Measurements from ENCODE around the gene SNHG17.
"Not testable (repeated sequence)": the region's sequence is repeated elsewhere in the genome, so short reads cannot be mapped to it uniquely, and the experiment has no call there.

The SNHG17 gene

GRCh38 chr20:38434770-38435554, at the start of gene SNHG17:
SNHG17 (minus strand) TSS chr20:38435328.
- peak; percentile 74 to 82 (median 81) for DNase-seq

- DNase-seq: no peak
Observed at GRCh38 chr20:38479596-38479995, 44.5 kb upstream of the SNHG17 start.

DNA sequence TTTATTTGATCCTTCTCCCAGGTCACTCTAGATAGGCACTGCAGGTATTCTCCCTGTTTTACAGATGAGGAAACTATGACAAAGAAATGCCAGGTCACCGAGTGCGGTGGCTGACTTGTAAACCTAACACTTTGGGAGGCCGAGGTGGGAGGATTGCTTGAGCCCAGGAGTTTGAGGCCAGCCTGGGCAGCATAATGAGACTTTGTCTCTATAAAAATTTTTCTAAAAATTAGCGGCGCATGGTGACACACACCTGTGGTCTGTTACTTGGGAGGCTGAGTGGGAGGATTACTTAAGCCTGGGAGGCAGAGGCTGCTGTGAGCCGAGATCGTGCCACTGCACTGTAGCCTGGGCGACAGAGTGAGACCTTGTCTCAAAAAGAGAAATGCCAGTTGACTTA, 42.6 kb upstream of the SNHG17 start:
- no peak for DNase-seq

- DNase-seq: no peak
Observed at GRCh38 chr20:38473367-38473795, 38.3 kb upstream of the SNHG17 start.

DNA sequence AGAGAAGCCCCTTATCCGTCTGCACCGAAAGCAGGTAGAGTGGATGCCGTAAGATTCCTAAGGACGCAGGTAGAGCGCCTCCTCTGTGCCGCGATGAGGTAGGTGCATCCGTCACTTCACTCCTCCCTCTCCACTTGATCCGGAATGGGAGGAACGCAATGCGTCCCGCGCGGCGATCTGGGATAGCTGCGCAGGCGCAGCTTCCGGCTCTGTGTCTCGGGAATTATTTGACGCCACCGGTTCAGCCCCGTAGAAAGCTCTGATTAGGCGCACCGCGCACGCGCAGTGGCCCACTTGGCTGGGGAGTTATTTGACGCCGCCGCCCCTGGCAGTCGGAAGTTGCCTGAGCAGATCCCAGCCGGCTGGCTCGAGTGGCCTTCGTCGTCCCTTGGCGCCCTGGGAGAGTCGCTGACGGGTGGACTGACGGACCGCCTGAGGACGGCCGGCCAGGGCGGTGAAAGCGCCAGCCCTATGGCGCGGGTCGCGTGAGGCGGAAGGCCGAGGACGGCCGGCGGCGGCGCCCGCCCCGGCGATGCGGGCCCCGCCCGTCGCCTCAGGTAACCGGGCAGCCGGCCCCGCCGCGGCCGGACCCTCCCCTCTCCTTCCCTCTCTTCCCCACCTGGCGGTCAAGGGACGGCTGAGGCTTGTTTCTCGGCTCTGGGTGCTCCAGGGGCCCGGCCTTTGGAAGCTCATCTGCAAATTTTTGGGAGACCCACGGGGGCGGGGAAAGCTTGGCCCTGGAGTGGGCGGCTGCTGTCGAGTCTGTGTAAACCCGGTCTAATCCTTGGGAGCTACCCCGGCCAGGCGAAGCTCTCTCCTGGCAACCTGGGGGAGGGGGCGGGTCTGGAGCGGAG, 37.6 kb upstream of the SNHG17 start, which contains the start of gene RALGAPB:
Gene RALGAPB, plus strand, starts transcription at position 331 of the 854 bp plus-strand sequence. CDS start 15,590 bp downstream, outside the sequence.
- DNase-seq: peak; percentile 91 to 97 (median 96)

- no peak for DNase-seq
Observed at GRCh38 chr20:38471987-38472512, 36.9 kb upstream of the SNHG17 start.

- no peak for DNase-seq
Observed at GRCh38 chr20:38471245-38471644, 36.1 kb upstream of the SNHG17 start.

GRCh38 chr20:38466983-38467382, 31.9 kb upstream of the SNHG17 start:
- no peak for DNase-seq

- no peak for DNase-seq
Observed at GRCh38 chr20:38466171-38466570, 31.0 kb upstream of the SNHG17 start.

GRCh38 chr20:38461569-38461968, 26.4 kb upstream of the SNHG17 start:
- DNase-seq: not testable (repeated sequence)

- DNase-seq: not testable (repeated sequence)
Observed at GRCh38 chr20:38461167-38461566, 26.0 kb upstream of the SNHG17 start.

- not testable (repeated sequence) for DNase-seq
Observed at GRCh38 chr20:38460631-38461030, 25.5 kb upstream of the SNHG17 start.

DNA sequence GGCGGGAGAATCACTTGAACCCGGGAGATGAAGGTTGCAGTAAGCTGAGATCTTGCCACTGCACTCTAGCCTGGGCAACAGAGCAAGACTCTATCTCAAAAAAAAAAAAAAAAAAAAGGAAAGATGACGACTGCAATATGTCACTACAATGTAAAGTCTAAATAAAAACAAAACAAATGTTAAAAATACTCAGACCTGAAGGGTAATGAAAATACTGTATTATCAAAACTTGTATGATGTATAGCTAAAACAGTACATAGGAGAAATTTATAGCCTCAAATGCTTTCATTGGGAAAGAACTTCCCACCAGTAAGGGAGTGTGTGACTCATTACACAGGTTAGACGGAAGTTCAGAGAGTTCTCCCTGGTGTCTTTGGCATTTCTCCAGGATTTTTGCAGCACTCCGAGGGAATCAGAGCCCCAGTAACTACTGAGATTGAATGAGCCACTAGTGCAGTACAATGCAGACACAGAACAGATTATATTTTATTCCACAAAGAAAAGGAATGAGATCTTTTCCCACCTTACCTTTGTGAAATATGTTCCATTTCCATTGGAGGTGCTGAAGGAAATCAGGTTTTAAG, 25.0 kb upstream of the SNHG17 start:
- no peak for DNase-seq

- no peak for DNase-seq
Observed at GRCh38 chr20:38458314-38458713, 23.2 kb upstream of the SNHG17 start.

- DNase-seq: no peak
Observed at GRCh38 chr20:38454556-38455473, 19.7 kb upstream of the SNHG17 start.

DNA sequence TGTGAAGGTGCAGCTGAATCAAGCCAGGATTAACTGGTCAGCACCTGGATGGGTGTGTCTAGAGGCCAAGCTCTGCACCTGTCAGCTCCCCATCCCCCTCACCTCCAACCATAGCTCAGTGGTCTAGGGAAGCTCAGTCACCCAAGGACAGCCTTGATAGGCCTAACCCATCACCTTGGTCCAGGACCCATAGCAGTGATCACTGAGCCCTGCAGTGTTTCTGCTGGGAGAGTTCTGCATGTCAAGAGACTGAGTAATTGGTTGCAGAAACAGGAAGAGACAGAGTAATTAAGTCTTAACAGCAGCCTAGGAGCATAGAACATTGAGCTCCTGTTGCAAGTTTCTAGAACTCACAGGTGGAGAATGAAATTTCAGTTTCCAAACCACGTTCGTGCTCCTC, 18.8 kb upstream of the SNHG17 start:
- DNase-seq: no peak

DNA sequence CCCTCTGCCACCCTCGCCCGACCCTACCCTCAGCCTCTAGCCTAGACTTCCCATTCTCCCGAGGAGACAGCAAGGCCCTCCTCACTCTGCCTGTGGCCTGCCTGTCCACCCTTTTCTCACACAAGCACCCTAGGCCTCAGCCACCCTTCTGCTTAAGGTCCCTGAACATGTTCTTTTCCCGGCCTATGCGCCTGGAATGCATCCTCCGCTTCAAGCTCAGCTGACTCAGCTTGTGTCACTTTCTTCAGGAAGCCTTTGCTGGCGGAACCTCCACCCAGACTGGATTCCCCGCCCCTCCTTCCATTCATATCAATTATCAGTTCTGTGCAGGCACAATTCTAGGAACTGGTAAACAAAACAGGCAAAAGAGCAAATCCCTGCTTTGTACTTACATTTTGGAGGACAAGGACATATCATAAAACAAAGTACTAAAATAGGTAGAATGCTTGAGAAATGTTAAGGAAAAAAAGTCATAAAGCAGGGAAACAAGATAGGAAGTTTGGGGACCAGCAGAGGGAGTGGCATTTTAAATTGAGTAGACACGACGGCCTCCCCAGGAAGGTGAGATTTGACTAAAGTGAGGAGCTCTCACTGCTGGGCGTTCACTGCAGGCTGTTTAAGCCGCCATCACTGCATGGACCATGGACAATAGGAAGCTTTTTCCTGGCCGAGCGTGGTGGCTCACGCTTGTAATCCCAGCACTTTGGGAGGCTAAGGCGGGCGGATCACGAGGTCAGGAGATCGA, 17.9 kb upstream of the SNHG17 start:
- DNase-seq: no peak

GRCh38 chr20:38450412-38450975, 15.4 kb upstream of the SNHG17 start:
- DNase-seq: no peak

- DNase-seq: no peak
Observed at GRCh38 chr20:38449046-38449445, 13.9 kb upstream of the SNHG17 start.

DNA sequence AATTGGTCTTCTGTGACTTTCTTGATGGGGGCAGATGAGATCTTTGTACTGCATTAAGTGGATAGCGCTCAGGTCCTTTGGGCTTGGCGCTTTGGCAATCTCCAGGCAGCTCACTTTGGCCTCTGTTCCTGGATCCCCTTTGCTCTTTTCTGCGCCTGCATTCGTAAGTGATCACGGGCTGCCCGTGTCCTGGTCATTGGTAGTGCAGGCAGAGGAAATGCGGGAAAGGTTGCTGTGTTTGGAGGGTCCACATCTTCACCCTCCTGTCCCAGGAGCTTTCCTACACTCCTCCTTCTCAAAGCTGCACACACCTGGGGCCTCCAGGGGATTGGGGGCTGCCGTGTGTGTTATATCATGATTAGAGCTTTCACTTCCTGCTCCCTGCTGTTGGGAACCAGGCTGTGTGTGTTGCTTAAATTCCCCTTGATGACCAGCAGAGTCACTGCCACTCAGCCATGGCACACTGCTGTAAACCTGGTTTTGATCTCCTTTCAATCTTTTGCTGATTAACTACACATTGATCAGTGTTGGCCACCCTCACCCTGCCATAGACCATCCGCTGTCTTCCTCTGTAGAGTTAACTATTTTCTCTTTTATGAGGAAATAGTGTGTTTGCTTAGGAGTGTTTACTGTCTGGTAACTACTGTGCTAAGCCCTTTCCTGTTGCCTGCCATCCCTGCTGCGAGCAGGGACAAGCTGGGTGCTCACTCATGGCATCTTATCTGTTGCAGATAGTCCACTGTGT, 13.0 kb upstream of the SNHG17 start:
- DNase-seq: no peak

All from activated CD4-positive, CD25-positive, alpha-beta regulatory T cell (primary cell).